GM12892 (cell line): Measurements from ENCODE around the gene OR5V1.

Source experiments
- POLR2A ChIP-seq: IDR thresholded peaks from 2 replicates; pipeline ENCODE4 v1.6.1; 2011; ENCODE audit warnings: low read depth, low read length, control low read depth
- POLR2AphosphoS5 ChIP-seq: IDR thresholded peaks from 2 replicates; pipeline ENCODE4 v1.6.1; 2011; ENCODE audit warnings: low read depth, low read length, control low read depth
- TAF1 ChIP-seq: IDR thresholded peaks from 2 replicates; pipeline ENCODE4 v1.6.1; 2011; ENCODE audit warnings: low read depth, mild to moderate bottlenecking, control low read depth, low read length, borderline replicate concordance

- TF ChIP-seq POLR2AphosphoS5 (no peak), POLR2A (no peak), TAF1 (no peak)
These were observed 36.0 kb downstream of the OR5V1 start for GRCh38 chr6:29332676-29333075.
